22Rv1 (cell line): ENCODE measurements around the gene GNG14.

Experiments
- ZFX ChIP-seq: fragments of 450-650 bp; IDR thresholded peaks from 2 replicates; pipeline ENCODE4 v1.6.1; 2017; ENCODE audit warnings: antibody characterized with exemption, borderline replicate concordance
- TF ChIP-seq, protein P1 (sequence below): fragments of 450-650 bp; IDR thresholded peaks from 2 replicates; pipeline ENCODE4 v1.5.1; 2017; ENCODE audit warnings: mild to moderate bottlenecking

- TF ChIP-seq, protein P1, sequence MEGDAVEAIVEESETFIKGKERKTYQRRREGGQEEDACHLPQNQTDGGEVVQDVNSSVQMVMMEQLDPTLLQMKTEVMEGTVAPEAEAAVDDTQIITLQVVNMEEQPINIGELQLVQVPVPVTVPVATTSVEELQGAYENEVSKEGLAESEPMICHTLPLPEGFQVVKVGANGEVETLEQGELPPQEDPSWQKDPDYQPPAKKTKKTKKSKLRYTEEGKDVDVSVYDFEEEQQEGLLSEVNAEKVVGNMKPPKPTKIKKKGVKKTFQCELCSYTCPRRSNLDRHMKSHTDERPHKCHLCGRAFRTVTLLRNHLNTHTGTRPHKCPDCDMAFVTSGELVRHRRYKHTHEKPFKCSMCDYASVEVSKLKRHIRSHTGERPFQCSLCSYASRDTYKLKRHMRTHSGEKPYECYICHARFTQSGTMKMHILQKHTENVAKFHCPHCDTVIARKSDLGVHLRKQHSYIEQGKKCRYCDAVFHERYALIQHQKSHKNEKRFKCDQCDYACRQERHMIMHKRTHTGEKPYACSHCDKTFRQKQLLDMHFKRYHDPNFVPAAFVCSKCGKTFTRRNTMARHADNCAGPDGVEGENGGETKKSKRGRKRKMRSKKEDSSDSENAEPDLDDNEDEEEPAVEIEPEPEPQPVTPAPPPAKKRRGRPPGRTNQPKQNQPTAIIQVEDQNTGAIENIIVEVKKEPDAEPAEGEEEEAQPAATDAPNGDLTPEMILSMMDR: no peak
- TF ChIP-seq ZFX: no peak
These were observed 28.1 kb downstream of the GNG14 start for GRCh38 chr19:12715929-12716328.
